ENCODE data around the gene GNAQ.

Gene GNAQ

GRCh38 chr9:77851882-77852595 is 179.6 kb downstream of the GNAQ start:
- in situ Hi-C loops (cut with HindIII; ENCODE audit: low sequenced_read_pairs), result no loop called here

- in situ Hi-C loops (cut with HindIII; ENCODE audit: low sequenced_read_pairs), result no loop called here
Measured at GRCh38 chr9:77848897-77849296, 182.7 kb downstream of the GNAQ start.

GRCh38 chr9:77848404-77848803 is 183.2 kb downstream of the GNAQ start:
- in situ Hi-C loops (cut with HindIII; ENCODE audit: low sequenced_read_pairs), result no loop called here

GRCh38 chr9:77847626-77848025 is 184.0 kb downstream of the GNAQ start:
- in situ Hi-C loops (cut with HindIII; ENCODE audit: low sequenced_read_pairs), result no loop called here

- in situ Hi-C loops (cut with HindIII; ENCODE audit: low sequenced_read_pairs), result no loop called here
Measured at GRCh38 chr9:77847059-77847499, 184.5 kb downstream of the GNAQ start.

- in situ Hi-C loops (cut with HindIII; ENCODE audit: low sequenced_read_pairs), result no loop called here
Measured at GRCh38 chr9:77844415-77844814, 187.2 kb downstream of the GNAQ start.

GRCh38 chr9:77843871-77844155 is 187.8 kb downstream of the GNAQ start:
- in situ Hi-C loops (cut with HindIII; ENCODE audit: low sequenced_read_pairs), result no loop called here

GRCh38 chr9:77843076-77843870 is 188.3 kb downstream of the GNAQ start:
- in situ Hi-C loops (cut with HindIII; ENCODE audit: low sequenced_read_pairs), result no loop called here

GRCh38 chr9:77841739-77842386 is 189.7 kb downstream of the GNAQ start:
- in situ Hi-C loops (cut with HindIII; ENCODE audit: low sequenced_read_pairs), result no loop called here

- in situ Hi-C loops (cut with HindIII; ENCODE audit: low sequenced_read_pairs), result no loop called here
Measured at GRCh38 chr9:77839459-77840140, 192.0 kb downstream of the GNAQ start.

GRCh38 chr9:77838986-77839385 is 192.6 kb downstream of the GNAQ start:
- in situ Hi-C loops (cut with HindIII; ENCODE audit: low sequenced_read_pairs), result no loop called here

- in situ Hi-C loops (cut with HindIII; ENCODE audit: low sequenced_read_pairs), result no loop called here
Measured at GRCh38 chr9:77834898-77835488, 196.6 kb downstream of the GNAQ start.

- in situ Hi-C loops (cut with HindIII; ENCODE audit: low sequenced_read_pairs), result no loop called here
Measured at GRCh38 chr9:77833561-77834429, 197.8 kb downstream of the GNAQ start.

- in situ Hi-C loops (cut with HindIII; ENCODE audit: low sequenced_read_pairs), result no loop called here
Measured at GRCh38 chr9:77832639-77833038, 199.0 kb downstream of the GNAQ start.

GRCh38 chr9:77831781-77832180 is 199.8 kb downstream of the GNAQ start:
- in situ Hi-C loops (cut with HindIII; ENCODE audit: low sequenced_read_pairs), result no loop called here

GRCh38 chr9:77830618-77831285 is 200.9 kb downstream of the GNAQ start:
- in situ Hi-C loops (cut with HindIII; ENCODE audit: low sequenced_read_pairs), result no loop called here

- in situ Hi-C loops (cut with HindIII; ENCODE audit: low sequenced_read_pairs), result no loop called here
Measured at GRCh38 chr9:77829420-77829819, 202.2 kb downstream of the GNAQ start.

- in situ Hi-C loops (cut with HindIII; ENCODE audit: low sequenced_read_pairs), result no loop called here
Measured at GRCh38 chr9:77827104-77827784, 204.4 kb downstream of the GNAQ start.

- in situ Hi-C loops (cut with HindIII; ENCODE audit: low sequenced_read_pairs), result no loop called here
Measured at GRCh38 chr9:77826621-77827020, 205.0 kb downstream of the GNAQ start.
